ENCODE results near the gene PLCD3. TPM values are rescaled to one million over a fixed set of nuclear protein-coding genes. Genes with fewer than 3 reads are reported as not detected.

Gene PLCD3
- total and polyA plus RNA-seq, 2 of the 13 experiments (the other 11 are each of a cell fraction or from before 2014, with no cell fraction given) = 11.3 to 39.1 TPM

GRCh38 chr17:45171338-45172231, 39.3 kb upstream of the PLCD3 start (continued):
- TF ChIP-seq ZNF780A (CRISPR knock-in tag; IDR thresholded peaks at IDR 0.05) (peak; percentile 58; the same call in 1 of the 2 replicates), HOXA7 (CRISPR knock-in tag; IDR thresholded peaks at IDR 0.05) (no peak), ZMYM2 (CRISPR knock-in tag; IDR thresholded peaks at IDR 0.05) (0 out of 2 replicates have a peak, but pooled peaks have one; percentile 10), SP1 (IDR thresholded peaks at IDR 0.05) (no peak), SP1 (CRISPR knock-in tag; IDR thresholded peaks at IDR 0.05) (peak; percentile 31), BATF2 (CRISPR knock-in tag; IDR thresholded peaks at IDR 0.05) (no peak), ZNF329 (CRISPR knock-in tag; IDR thresholded peaks at IDR 0.05; ENCODE audit: low read depth) (0 out of 2 replicates have a peak, but pooled peaks have one; percentile 45), THAP11 (CRISPR knock-in tag; IDR thresholded peaks at IDR 0.05) (peak; percentile 87), NCOA5 (CRISPR knock-in tag; IDR thresholded peaks at IDR 0.05) (no peak), SNAPC2 (CRISPR knock-in tag; IDR thresholded peaks at IDR 0.05) (peak; percentile 25; the same call in 1 of the 2 replicates), IRX3 (CRISPR knock-in tag; IDR thresholded peaks at IDR 0.05; ENCODE audit: borderline replicate concordance, low read depth) (peak; percentile 21; the same call in 1 of the 2 replicates), PRDM4 (CRISPR knock-in tag; IDR thresholded peaks at IDR 0.05; ENCODE audit: borderline replicate concordance) (no peak), CEBPG (CRISPR knock-in tag; IDR thresholded peaks at IDR 0.05) (peak; percentile 9; the same call in 1 of the 2 replicates), IRF2 (CRISPR knock-in tag; IDR thresholded peaks at IDR 0.05) (peak; percentile 58), ARNTL (CRISPR knock-in tag; IDR thresholded peaks at IDR 0.05) (peak; percentile 66), ZNF251 (CRISPR knock-in tag; IDR thresholded peaks at IDR 0.05) (no peak), ZNF224 (CRISPR knock-in tag; IDR thresholded peaks at IDR 0.05) (0 out of 2 replicates have a peak, but pooled peaks have one; percentile 71), TRIM22 (IDR thresholded peaks at IDR 0.05) (no peak), ZNF256 (CRISPR knock-in tag; conservative IDR thresholded peaks at IDR 0.05) (no peak), BCL6 (CRISPR knock-in tag; IDR thresholded peaks at IDR 0.05) (peak; percentile 64), TFAP4 (IDR thresholded peaks at IDR 0.05; ENCODE audit: borderline replicate concordance, low read depth) (peak; percentile 80; the same call in 1 of the 2 replicates), CSRNP1 (CRISPR knock-in tag; IDR thresholded peaks at IDR 0.05) (peak; percentile 60; the same call in 1 of the 2 replicates), ZNF615 (CRISPR knock-in tag; IDR thresholded peaks at IDR 0.05; ENCODE audit: borderline replicate concordance) (0 out of 2 replicates have a peak, but pooled peaks have one; percentile 66), ZNF746 (CRISPR knock-in tag; IDR thresholded peaks at IDR 0.05) (peak; percentile 93)
